Measurements from ENCODE around the gene MCF2L2. TPM values are rescaled to one million over a fixed set of nuclear protein-coding genes. Genes with fewer than 3 reads are reported as not detected.
A peak's percentile ranks its signal among the peaks of the same experiment; 100 is the strongest.

Gene MCF2L2
- total RNA-seq, 1 donor: 5.1 TPM

- DNase-seq (ENCODE audit: low read depth in 2 of 3, low spot score in 2 of 3): no peak
These were observed 153.8 kb downstream of the MCF2L2 start for GRCh38 chr3:183274609-183275008.

GRCh38 chr3:183272791-183273190 is 155.6 kb downstream of the MCF2L2 start:
- DNase-seq (ENCODE audit: low read depth in 2 of 3, low spot score in 2 of 3): no peak

- DNase-seq (ENCODE audit: low read depth in 2 of 3, low spot score in 2 of 3): no peak
These were observed 156.3 kb downstream of the MCF2L2 start for GRCh38 chr3:183272142-183272541.

GRCh38 chr3:183270344-183270743 is 158.1 kb downstream of the MCF2L2 start:
- no peak for DNase-seq (ENCODE audit: low read depth in 2 of 3, low spot score in 2 of 3)

GRCh38 chr3:183269345-183269744 is 159.1 kb downstream of the MCF2L2 start:
- no peak for DNase-seq (ENCODE audit: low read depth in 2 of 3, low spot score in 2 of 3)

GRCh38 chr3:183268366-183268765 is 160.1 kb downstream of the MCF2L2 start:
- no peak for DNase-seq (ENCODE audit: low read depth in 2 of 3, low spot score in 2 of 3)

GRCh38 chr3:183267140-183267539 is 161.3 kb downstream of the MCF2L2 start:
- DNase-seq (ENCODE audit: low read depth in 2 of 3, low spot score in 2 of 3): no peak

- DNase-seq (ENCODE audit: low read depth in 2 of 3, low spot score in 2 of 3): no peak
These were observed 162.0 kb downstream of the MCF2L2 start for GRCh38 chr3:183266454-183266853.

- no peak for DNase-seq (ENCODE audit: low read depth in 2 of 3, low spot score in 2 of 3)
These were observed 162.5 kb downstream of the MCF2L2 start for GRCh38 chr3:183265834-183266417.

GRCh38 chr3:183265157-183265642 is 163.2 kb downstream of the MCF2L2 start:
- DNase-seq (ENCODE audit: low read depth in 2 of 3, low spot score in 2 of 3): peak in 1 of 3 donors; percentile 80

- no peak for DNase-seq (ENCODE audit: low read depth in 2 of 3, low spot score in 2 of 3)
These were observed 164.2 kb downstream of the MCF2L2 start for GRCh38 chr3:183264268-183264667.

GRCh38 chr3:183262875-183263378 is 165.5 kb downstream of the MCF2L2 start:
- DNase-seq (ENCODE audit: low read depth in 2 of 3, low spot score in 2 of 3): no peak

- DNase-seq (ENCODE audit: low read depth in 2 of 3, low spot score in 2 of 3): no peak
These were observed 167.2 kb downstream of the MCF2L2 start for GRCh38 chr3:183261151-183261724.

- peak in 1 of 3 donors; percentile 72 for DNase-seq (ENCODE audit: low read depth in 2 of 3, low spot score in 2 of 3)
These were observed 168.1 kb downstream of the MCF2L2 start for GRCh38 chr3:183260167-183260904.

GRCh38 chr3:183259621-183260020 is 168.8 kb downstream of the MCF2L2 start:
- DNase-seq (ENCODE audit: low read depth in 2 of 3, low spot score in 2 of 3): no peak

- no peak for DNase-seq (ENCODE audit: low read depth in 2 of 3, low spot score in 2 of 3)
These were observed 169.3 kb downstream of the MCF2L2 start for GRCh38 chr3:183259087-183259486.

GRCh38 chr3:183255348-183255730 is 173.1 kb downstream of the MCF2L2 start:
- DNase-seq (ENCODE audit: low read depth in 2 of 3, low spot score in 2 of 3): no peak

GRCh38 chr3:183254487-183255347 is 173.7 kb downstream of the MCF2L2 start:
- DNase-seq (ENCODE audit: low read depth in 2 of 3, low spot score in 2 of 3): peak in 1 of 3 donors; percentile 60

- peak in 2 of 3 donors; percentile 7 to 54 for DNase-seq (ENCODE audit: low read depth in 2 of 3, low spot score in 2 of 3)
These were observed 174.6 kb downstream of the MCF2L2 start for GRCh38 chr3:183253528-183254486.

Data from hematopoietic multipotent progenitor cell (in vitro differentiated cells).